ENCODE data around the gene ZNF536.
"Not testable (repeated sequence)": the region's sequence is repeated elsewhere in the genome, so short reads cannot be mapped to it uniquely, and the experiment has no call there.

Gene ZNF536

GRCh38 chr19:30417166-30417565 is 45.0 kb downstream of the ZNF536 start:
- not testable (repeated sequence) for DNase-seq (ENCODE audit: low read depth, low spot score)

GRCh38 chr19:30419568-30420180 is 47.5 kb downstream of the ZNF536 start:
- no peak for DNase-seq (ENCODE audit: low read depth, low spot score)

- DNase-seq (ENCODE audit: low read depth, low spot score), result no peak
Measured at GRCh38 chr19:30420316-30420715, 48.1 kb downstream of the ZNF536 start.

- DNase-seq (ENCODE audit: low read depth, low spot score), result no peak
Measured at GRCh38 chr19:30420881-30421280, 48.7 kb downstream of the ZNF536 start.

- no peak for DNase-seq (ENCODE audit: low read depth, low spot score)
Measured at GRCh38 chr19:30421571-30421970, 49.4 kb downstream of the ZNF536 start.

- no peak for DNase-seq (ENCODE audit: low read depth, low spot score)
Measured at GRCh38 chr19:30423481-30423880, 51.3 kb downstream of the ZNF536 start.

DNA sequence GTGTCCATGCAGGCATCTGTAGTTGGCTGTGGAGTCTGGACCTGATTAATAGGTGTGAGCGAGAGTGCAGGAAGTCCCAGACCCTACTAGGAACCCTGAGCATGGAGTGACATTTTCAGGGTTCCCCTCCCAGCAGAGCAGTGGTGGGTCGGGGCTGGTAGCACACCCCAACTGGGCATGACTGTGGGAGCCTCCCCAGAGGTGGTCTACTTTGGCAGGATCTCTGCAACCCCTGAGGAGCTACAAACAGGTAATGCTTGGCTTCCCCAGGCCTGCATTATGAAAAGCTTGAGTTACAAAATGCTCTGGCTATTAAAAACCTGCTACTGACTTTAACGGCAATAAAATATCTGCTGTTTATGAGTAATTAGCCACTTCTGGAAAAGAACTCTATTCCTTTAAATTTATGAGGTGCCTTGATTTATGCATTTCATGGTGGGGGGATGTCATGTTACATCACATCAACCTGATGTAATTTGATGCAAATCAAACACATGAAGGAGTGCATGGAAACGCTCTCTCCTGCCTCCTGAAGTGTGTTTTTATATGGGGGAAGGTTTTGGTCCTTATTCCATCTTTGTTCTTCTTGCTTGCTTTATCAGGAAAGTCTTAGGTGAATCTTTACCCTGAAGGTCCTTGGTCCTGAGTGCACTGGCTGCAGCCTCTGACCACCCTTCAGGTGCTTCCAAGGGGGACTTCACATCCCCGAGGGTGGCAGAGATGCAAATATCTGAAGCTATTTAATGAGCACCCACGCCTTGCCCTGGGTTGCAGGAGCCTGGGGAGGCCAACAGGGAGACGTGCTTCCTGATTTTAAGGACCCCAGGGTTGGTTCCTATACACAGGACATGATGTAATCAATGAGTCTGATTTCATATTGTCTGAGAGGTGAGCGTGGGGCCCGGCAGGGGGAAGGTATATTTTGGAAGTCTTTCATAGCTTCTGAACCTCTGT is 54.0 kb downstream of the ZNF536 start:
- no peak for DNase-seq (ENCODE audit: low read depth, low spot score)

DNA sequence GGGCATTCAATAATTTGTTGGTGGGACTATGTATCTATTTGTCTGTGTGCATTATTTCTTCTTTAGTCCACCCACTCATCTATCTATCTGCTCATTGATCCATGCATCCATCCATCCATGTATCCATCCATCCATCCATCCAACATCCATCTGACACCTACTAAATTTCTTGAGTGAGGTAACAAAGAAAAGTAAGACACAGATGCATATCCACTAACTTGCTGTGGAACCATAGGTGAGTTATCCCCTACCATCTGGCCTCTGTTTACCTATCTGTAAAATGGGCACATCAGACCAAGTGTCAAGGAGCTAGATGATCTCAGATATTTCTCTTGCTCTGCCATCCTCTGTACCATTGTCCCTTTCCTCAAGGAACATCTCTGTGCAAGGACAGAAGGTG is 54.7 kb downstream of the ZNF536 start:
- no peak for DNase-seq (ENCODE audit: low read depth, low spot score)

DNA sequence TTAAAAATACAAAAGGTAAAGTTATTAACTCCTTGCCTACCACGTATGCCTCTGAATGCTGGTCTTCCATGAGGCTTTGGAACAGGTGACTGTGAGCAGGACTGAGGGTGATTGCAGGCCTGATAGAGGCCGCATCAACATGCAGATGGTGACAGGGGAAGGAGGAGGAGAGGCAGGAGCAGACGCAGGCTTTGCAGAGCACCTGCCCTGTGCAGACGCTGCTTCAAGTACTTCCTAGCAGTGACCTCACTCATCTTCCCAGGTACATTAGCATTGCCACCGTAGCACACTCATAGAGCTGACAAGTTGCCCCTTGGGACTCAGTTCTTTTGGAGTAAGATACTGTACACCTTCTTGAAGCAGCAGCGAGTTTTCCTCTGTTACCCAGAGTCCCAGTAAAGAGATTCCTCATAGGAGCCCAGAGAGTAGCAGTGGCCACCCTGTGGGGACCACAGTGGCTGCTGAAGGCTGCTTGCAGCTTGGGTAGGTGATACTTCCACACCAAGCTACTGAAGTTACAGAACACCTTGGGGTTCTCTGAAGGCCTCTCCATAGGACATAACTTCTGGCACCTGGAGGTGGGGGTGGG is 56.0 kb downstream of the ZNF536 start:
- DNase-seq (ENCODE audit: low read depth, low spot score), result no peak

DNA sequence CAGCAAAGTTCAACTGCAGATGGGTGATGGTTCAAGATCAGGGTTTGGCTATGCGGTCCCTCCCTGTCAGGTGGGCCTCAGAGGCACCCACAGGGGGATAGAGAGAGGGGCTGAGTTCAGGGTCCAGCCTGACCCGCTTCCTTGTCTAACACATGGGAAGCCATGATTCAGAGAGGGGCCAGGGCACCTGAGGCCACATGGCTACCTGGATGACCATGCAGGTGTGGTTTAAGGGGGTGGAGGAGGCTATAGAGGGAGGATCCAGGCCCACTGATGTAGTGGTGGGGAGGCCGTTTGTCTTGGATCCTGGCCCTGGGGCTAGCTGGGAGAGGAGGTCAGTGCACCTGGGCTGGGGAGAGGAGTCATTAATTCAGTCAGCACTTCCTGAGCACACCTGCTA is 56.7 kb downstream of the ZNF536 start:
- DNase-seq (ENCODE audit: low read depth, low spot score), result no peak

- DNase-seq (ENCODE audit: low read depth, low spot score), result no peak
Measured at GRCh38 chr19:30430206-30430734, 58.1 kb downstream of the ZNF536 start.

DNA sequence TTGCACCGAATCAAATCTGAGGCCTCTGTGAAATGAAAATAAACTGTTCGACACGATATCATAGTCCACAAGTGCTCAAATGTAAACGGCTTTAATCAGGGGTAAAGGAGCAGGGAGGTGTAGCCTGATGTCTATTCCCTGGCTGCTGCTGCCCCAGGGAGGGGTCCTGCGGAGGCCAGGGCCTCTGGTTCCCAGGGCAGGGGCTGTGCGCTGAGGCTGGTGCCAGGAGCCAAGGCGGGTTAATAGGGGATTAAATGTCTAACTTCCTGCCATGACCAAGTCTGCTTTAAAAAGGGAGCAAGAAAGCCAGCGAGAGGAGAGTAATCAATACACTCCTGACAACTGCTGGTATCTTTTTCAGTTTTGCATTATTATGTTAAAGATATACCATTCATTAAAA is 59.4 kb downstream of the ZNF536 start:
- DNase-seq (ENCODE audit: low read depth, low spot score), result no peak

DNA sequence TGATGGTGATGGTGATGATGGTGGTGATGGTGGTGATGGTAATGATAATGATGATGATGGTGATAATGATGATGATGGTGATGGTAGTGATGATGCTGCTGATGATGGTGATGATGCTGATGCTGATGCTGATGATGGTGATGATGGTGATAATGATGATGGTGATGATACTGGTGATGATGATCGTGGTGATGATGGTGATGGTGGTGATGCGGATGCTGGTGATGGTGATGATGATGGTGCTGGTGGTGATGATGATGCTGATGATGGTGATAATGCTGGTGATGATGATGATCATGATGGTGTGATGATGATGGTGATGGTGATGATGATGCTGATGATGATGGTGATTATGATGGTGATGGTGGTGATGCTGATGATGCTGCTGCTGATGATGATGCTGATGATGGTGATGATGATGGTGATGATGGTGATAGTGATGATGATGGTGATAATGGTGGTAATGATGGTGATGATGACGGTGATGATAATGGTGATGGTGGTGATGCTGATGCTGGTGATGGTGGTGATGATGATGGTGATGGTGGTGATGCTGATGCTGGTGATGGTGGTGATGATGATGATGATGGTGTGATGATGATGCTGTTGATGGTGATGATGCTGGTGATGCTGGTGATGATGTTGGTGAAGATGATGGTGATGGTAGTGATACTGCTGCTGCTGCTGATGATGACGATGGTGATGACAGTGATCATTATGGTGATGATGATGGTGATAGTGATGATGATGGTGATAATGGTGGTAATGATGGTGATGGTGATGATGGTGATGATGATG is 62.8 kb downstream of the ZNF536 start:
- no peak for DNase-seq (ENCODE audit: low read depth, low spot score)

DNA sequence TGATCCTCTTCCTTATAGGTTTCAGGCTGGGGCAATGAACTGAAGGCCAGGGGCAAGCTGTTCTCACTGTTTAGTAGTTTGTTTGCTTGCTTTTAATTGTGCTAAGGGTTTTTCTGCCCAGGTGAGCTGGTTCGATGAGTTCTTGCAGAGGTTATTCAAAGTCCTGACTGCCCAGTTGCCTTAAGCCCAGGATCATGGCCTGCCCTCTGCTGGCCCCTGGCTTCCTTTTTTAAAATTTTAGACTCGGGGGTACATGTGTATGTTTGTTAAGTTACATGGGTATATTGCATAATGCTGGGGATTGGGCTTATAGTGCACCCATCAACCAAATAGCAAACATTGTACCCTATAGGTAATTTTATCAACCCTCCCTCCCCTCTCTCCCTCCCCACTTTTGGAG is 65.7 kb downstream of the ZNF536 start:
- DNase-seq (ENCODE audit: low read depth, low spot score), result peak; percentile 13

- DNase-seq (ENCODE audit: low read depth, low spot score), result no peak
Measured at GRCh38 chr19:30439310-30439709, 67.1 kb downstream of the ZNF536 start.

GRCh38 chr19:30441011-30441410 is 68.8 kb downstream of the ZNF536 start:
- no peak for DNase-seq (ENCODE audit: low read depth, low spot score)

GRCh38 chr19:30442674-30443073 is 70.5 kb downstream of the ZNF536 start:
- no peak for DNase-seq (ENCODE audit: low read depth, low spot score)

- DNase-seq (ENCODE audit: low read depth, low spot score), result no peak
Measured at GRCh38 chr19:30443531-30444252, 71.5 kb downstream of the ZNF536 start.

DNA sequence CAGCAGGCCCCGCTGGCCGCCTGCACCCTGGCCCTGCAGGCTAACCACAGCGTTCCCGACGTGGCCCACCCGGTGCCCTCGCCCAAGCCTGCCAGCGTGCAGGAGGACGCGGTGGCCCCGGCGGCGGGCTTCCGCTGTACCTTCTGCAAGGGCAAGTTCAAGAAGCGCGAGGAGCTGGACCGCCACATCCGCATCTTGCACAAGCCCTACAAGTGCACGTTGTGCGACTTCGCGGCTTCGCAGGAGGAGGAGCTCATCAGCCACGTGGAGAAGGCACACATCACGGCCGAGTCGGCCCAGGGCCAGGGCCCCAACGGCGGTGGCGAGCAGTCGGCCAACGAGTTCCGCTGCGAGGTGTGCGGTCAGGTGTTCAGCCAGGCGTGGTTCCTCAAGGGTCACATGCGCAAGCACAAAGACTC is 72.1 kb downstream of the ZNF536 start:
- no peak for DNase-seq (ENCODE audit: low read depth, low spot score)

DNA sequence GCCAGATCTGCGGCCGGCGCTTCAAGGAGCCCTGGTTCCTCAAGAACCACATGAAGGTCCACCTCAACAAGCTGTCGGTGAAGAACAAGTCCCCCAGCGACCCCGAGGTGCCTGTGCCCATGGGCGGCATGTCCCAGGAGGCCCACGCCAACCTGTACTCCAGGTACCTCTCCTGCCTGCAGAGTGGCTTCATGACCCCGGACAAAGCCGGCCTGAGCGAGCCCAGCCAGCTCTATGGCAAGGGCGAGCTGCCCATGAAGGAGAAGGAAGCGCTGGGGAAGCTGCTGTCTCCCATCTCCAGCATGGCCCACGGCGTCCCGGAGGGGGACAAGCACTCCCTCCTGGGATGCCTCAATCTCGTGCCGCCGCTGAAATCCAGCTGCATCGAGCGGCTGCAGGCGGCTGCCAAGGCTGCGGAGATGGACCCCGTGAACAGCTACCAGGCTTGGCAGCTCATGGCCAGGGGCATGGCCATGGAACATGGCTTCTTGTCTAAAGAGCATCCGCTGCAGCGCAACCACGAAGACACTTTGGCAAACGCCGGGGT is 72.6 kb downstream of the ZNF536 start:
- DNase-seq (ENCODE audit: low read depth, low spot score), result no peak

DNA sequence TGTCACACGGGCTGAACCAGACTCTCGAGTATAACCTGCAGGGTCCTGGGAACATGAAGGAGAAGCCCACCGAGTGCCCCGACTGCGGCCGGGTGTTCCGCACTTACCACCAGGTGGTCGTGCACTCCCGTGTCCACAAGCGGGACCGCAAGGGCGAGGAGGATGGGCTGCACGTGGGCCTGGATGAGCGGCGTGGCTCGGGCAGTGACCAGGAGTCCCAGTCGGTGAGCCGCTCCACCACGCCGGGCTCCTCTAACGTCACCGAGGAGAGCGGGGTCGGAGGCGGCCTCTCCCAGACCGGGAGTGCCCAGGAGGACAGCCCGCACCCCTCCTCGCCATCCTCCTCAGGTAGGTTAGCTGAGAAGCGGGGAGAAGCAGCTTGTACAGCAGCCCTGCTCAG is 73.2 kb downstream of the ZNF536 start:
- no peak for DNase-seq (ENCODE audit: low read depth, low spot score)
